GM03348 (cell line): ENCODE measurements around the gene APBA1.

Experiments used
- DNase-seq: peaks from one replicate; pipeline ENCODE4 v3.0.0; 2012; ENCODE audit warnings: low spot score

The APBA1 gene

GRCh38 chr9:69657269-69657668 is 14.9 kb downstream of the APBA1 start:
- DNase-seq, result no peak

- no peak for DNase-seq
Measured at GRCh38 chr9:69655065-69655464, 17.1 kb downstream of the APBA1 start.

- no peak for DNase-seq
Measured at GRCh38 chr9:69653261-69653660, 18.9 kb downstream of the APBA1 start.

GRCh38 chr9:69649566-69650250 is 22.5 kb downstream of the APBA1 start:
- peak; percentile 61 for DNase-seq

GRCh38 chr9:69647804-69648203 is 24.4 kb downstream of the APBA1 start:
- DNase-seq, result no peak

GRCh38 chr9:69646810-69647209 is 25.4 kb downstream of the APBA1 start:
- DNase-seq, result no peak

- DNase-seq, result no peak
Measured at GRCh38 chr9:69645488-69645887, 26.7 kb downstream of the APBA1 start.

GRCh38 chr9:69643098-69643497 is 29.1 kb downstream of the APBA1 start:
- no peak for DNase-seq

- DNase-seq, result peak; percentile 60
Measured at GRCh38 chr9:69637817-69638200, 34.4 kb downstream of the APBA1 start.

GRCh38 chr9:69637193-69637816 is 34.9 kb downstream of the APBA1 start:
- DNase-seq, result no peak

- no peak for DNase-seq
Measured at GRCh38 chr9:69633716-69634115, 38.5 kb downstream of the APBA1 start.

- no peak for DNase-seq
Measured at GRCh38 chr9:69632768-69633167, 39.4 kb downstream of the APBA1 start.

- DNase-seq, result no peak
Measured at GRCh38 chr9:69627281-69627680, 44.9 kb downstream of the APBA1 start.

GRCh38 chr9:69623276-69623675 is 48.9 kb downstream of the APBA1 start:
- no peak for DNase-seq

GRCh38 chr9:69622676-69623075 is 49.5 kb downstream of the APBA1 start:
- DNase-seq, result peak; percentile 51

- DNase-seq, result no peak
Measured at GRCh38 chr9:69621730-69622460, 50.3 kb downstream of the APBA1 start.

GRCh38 chr9:69620731-69621130 is 51.4 kb downstream of the APBA1 start:
- DNase-seq, result no peak

- DNase-seq, result no peak
Measured at GRCh38 chr9:69619233-69619632, 52.9 kb downstream of the APBA1 start.

- no peak for DNase-seq
Measured at GRCh38 chr9:69617006-69617405, 55.2 kb downstream of the APBA1 start.

- no peak for DNase-seq
Measured at GRCh38 chr9:69615880-69616279, 56.3 kb downstream of the APBA1 start.

GRCh38 chr9:69611221-69611620 is 61.0 kb downstream of the APBA1 start:
- peak; percentile 11 for DNase-seq

GRCh38 chr9:69609156-69609555 is 63.0 kb downstream of the APBA1 start:
- DNase-seq, result no peak

GRCh38 chr9:69606089-69606488 is 66.1 kb downstream of the APBA1 start:
- DNase-seq, result no peak
